ENCODE measurements around the gene GRIA1.

Gene GRIA1

GRCh38 chr5:153659039-153659736 is 168.7 kb downstream of the GRIA1 start:
- DNase-seq (ENCODE audit: low spot score) = no peak

- no peak for DNase-seq (ENCODE audit: low spot score)
These were observed 170.4 kb downstream of the GRIA1 start for GRCh38 chr5:153660919-153661318.

GRCh38 chr5:153661897-153662296 is 171.4 kb downstream of the GRIA1 start:
- no peak for DNase-seq (ENCODE audit: low spot score)

GRCh38 chr5:153670101-153670500 is 179.6 kb downstream of the GRIA1 start:
- no peak for DNase-seq (ENCODE audit: low spot score)

DNA sequence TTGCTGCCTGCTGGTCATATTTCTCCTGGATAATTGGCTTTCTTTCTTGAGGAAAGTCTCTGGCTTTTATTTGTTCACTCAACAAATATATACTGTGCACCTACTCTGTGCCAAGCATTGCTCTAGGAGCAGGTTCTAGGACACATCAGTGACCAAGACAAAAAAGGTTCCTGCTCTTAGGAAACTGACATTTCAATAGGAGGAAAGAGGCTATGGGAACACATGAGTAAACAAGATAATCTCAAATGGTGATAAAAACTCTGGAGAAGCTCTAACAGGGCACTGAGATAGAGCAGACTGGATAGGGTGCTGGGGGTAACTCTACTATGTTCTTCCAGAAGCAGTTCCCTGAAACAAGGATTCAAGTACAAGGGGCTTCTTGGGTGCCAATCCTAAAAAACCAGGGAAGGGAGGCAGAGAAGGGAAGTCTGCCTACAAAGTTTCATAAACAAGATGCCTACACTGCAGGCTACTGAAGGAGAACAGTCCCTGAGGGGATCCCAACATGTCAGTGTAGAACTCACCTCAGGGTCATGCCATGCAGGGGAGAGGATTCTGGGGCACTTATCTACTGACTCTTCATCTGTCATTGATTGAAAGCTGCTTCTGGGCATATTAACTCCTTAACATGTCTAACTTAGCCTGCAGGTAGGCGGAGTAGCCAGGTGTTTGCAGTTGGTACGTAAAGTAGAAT is 181.3 kb downstream of the GRIA1 start:
- no peak for DNase-seq (ENCODE audit: low spot score)

DNA sequence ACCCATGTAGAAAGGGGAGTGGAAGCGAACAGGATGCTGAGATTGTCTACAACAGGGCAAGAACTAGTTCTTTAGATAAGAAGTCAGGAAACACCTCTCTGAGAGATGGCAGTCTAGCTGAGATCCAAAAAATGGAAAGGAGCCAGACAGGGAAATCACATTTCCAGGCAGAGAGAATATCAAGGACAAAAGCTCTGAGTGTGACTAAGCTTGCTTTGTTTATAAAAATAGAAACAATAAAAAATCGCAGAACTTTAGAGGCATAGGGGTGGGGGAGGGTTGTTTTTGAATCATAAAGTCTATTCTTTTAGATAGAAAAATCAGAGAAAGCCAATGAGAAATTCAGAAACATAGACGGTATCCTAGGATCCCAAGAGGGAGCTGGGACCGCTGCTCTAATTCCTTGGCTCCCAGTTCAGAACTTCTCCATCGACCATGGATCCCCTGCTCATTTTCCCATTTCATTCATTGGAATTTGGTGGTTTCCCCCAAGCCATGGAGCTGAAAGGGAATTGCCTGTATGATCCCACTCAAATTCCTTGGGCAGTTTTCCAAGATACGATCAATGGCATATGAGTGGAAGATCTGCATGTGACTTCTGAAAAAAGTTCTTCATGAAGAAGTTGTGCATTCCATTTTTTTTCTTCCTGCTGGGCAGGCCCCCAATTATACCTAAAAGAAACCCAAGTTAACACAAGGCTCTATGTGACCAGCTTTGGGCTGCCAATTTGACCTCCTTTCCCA is 182.0 kb downstream of the GRIA1 start:
- no peak for DNase-seq (ENCODE audit: low spot score)

DNA sequence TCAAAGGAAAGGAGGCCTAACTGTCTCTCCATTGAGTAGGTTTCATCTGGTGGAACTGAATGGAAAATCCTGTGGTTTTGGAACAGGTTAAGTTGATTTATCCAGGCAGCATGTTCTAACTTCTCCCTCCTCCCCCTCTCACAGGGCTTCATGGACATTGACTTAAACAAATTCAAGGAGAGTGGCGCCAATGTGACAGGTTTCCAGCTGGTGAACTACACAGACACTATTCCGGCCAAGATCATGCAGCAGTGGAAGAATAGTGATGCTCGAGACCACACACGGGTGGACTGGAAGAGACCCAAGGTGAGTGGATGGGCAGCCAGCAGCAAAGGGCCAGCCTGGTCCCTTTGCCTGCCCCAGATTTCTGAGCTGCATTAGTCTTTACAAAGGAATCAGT is 183.9 kb downstream of the GRIA1 start:
- no peak for DNase-seq (ENCODE audit: low spot score)

GRCh38 chr5:153676406-153676805 is 185.9 kb downstream of the GRIA1 start:
- DNase-seq (ENCODE audit: low spot score) = no peak

DNA sequence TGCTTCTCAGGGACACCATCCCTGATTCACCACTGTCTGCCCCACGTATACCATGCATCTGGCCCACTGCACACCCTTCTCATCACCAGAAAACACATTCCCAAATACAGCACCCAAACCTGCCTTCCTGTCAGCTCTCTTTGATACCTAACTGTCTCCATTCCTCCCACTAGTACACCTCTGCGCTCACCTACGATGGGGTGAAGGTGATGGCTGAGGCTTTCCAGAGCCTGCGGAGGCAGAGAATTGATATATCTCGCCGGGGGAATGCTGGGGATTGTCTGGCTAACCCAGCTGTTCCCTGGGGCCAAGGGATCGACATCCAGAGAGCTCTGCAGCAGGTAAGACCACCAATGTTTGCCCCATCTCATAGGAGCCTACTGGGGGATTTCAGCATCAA is 186.4 kb downstream of the GRIA1 start:
- DNase-seq (ENCODE audit: low spot score) = no peak

DNA sequence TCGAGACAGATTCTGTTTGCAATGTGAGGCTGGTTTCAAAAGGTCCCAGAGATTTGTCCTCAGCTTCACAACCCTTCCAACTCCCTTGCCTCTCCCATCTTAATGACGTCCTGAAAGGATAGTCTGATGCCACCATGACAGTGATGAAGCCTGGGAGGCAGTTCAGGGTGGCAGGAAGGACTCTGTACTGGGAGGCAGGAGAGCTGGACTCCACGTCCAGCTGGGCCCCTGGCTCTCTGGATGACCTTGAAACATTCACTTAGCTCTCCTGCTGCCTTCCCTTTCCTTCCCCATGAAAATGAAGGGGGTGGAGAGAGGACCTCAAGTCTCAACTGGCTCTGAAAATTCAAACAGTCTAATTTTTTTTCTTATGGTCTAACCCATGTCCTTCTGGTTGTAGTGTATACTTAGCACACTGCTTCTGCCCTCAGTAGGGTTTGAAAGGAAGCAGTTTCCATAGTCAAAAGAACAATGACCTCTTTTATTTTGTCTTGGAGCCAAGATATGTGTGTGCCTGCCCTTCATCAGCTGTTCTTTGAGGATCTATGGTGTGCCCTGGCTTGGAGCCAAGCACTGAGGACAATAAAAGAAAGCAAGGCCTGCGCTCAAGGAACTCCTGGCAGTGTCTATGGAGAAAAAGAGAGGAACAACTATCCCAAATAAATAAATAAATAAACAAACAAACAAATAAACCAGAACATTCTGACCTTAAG is 188.3 kb downstream of the GRIA1 start:
- DNase-seq (ENCODE audit: low spot score) = no peak

GRCh38 chr5:153690236-153690635 is 199.8 kb downstream of the GRIA1 start:
- DNase-seq (ENCODE audit: low spot score) = no peak

GRCh38 chr5:153696256-153696655 is 205.8 kb downstream of the GRIA1 start:
- no peak for DNase-seq (ENCODE audit: low spot score)

- no peak for DNase-seq (ENCODE audit: low spot score)
These were observed 208.6 kb downstream of the GRIA1 start for GRCh38 chr5:153699035-153699434.

GRCh38 chr5:153700940-153701339 is 210.5 kb downstream of the GRIA1 start:
- no peak for DNase-seq (ENCODE audit: low spot score)

- DNase-seq (ENCODE audit: low spot score) = no peak
These were observed 211.8 kb downstream of the GRIA1 start for GRCh38 chr5:153702265-153702664.

- no peak for DNase-seq (ENCODE audit: low spot score)
These were observed 213.6 kb downstream of the GRIA1 start for GRCh38 chr5:153704110-153704509.

DNA sequence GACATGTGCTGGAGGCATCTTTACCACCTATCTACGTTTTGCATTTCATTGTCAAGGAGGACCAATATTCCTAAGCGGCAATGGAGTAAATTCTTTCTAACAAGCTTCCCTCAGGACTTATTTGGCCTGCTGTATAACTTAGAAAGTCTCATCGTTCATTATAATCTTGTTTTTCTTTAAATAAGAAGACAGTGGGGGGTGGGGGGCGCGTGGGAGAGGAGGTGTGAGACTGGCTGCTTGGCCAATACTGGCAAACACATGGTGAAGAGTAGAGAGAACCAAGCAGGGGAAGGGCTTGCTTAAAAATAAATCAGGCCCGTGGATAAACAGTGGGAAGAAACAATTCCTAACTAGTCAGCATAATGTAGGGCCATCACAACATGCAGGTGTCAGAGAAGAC is 217.2 kb downstream of the GRIA1 start:
- no peak for DNase-seq (ENCODE audit: low spot score)

GRCh38 chr5:153711755-153712154 is 221.3 kb downstream of the GRIA1 start:
- DNase-seq (ENCODE audit: low spot score) = no peak

DNA sequence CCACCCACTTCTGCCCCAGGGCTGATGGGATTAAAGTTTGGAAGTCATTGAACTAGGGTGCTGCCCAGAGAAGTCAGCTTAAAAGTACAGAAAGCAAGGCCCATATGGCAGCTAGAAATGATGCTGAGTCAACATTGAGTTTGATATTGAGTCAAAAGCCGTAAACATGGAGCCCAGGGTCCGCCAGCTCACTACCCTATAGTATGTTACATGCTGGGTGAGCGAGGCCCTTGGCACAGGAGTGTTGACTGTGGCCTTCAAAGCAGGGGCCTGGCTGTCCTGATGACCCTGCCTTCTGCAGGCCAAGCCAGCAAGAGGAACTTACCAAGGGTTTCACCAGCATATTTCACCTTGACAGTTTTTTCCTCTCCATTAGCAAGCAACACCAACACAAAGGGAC is 222.5 kb downstream of the GRIA1 start:
- DNase-seq (ENCODE audit: low spot score) = no peak

DNA sequence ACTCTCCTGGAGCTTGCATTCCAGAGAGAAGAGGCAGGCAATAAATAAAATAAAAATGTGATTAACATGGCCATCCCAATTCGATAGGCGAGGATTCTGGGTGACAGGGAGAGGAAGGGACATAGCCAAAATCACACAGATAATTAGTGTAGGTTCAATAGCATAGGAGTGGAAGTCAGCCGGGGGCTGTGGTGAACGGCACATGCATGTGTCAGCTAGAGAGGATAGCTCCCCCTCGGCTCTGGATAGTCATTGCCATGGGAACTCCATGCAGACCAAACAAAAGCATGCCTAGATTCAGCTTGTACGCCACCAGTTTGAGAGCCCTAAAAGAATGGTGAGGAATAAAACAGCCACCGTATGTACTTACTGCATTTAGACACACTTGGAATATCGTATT is 223.5 kb downstream of the GRIA1 start:
- peak; percentile 41 for DNase-seq (ENCODE audit: low spot score)

DNA sequence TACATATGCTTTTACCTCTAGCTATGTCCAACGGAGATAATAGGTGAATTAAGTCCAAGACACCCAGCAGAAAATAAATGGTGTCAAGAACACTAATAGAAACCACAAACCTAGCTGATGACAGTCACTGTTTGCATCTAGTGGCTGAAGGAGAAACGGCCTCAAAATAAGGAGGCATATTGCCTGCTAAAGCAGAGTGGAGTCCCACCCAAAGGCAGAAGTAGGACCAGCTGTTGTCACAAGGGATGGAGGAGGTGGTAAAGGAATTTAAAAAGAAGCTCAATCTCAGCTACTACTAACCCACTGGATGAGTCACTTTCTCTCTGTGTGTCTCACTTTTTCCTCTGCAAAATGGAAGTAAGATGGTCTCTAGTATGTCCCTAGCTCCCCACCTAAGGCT is 224.3 kb downstream of the GRIA1 start:
- no peak for DNase-seq (ENCODE audit: low spot score)

DNA sequence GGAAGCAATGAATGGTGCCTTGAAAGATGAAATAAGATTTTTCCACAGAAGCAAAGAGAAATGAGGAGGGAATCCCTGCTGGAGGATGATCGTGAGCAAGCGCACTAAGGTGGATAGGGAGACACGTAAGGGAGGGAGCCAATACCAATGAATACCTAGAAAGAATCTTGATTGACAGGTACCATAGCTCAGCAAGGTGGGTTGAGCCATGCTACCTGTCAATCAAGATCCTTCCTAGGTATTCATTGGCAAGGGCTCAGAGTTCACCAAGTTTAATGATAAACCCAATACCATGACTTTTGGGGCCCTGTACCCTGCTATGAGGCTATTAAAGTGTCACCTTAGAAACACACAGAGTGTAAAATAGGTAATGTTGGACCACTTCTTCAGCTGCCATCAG is 226.8 kb downstream of the GRIA1 start:
- DNase-seq (ENCODE audit: low spot score) = no peak

DNA sequence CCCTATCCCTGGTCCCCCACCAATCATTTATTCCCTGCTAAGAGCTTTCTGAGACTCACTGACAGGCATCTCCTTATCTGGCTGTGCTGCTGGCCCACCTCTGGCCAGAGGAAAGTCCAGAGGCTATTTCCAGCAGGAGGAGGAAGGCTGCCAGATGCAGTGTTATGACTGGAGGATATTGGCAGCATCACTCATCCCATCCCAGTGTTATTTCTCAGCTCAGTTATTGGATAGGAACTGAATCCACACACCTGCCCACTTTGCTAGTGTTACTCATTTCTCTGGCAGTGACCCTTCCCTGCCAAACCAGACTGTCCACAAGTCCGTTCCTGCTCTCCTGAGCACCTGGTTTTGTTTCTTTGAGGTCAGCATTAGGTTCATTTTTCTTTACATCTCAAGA is 228.2 kb downstream of the GRIA1 start:
- DNase-seq (ENCODE audit: low spot score) = no peak
